Measurements from ENCODE around the gene ARRB1. TPM values are rescaled to one million over a fixed set of nuclear protein-coding genes. Genes with fewer than 3 reads are reported as not detected.

The ARRB1 gene
- total RNA-seq, 1 donor from 2014 or later, result 1.0 TPM

DNA sequence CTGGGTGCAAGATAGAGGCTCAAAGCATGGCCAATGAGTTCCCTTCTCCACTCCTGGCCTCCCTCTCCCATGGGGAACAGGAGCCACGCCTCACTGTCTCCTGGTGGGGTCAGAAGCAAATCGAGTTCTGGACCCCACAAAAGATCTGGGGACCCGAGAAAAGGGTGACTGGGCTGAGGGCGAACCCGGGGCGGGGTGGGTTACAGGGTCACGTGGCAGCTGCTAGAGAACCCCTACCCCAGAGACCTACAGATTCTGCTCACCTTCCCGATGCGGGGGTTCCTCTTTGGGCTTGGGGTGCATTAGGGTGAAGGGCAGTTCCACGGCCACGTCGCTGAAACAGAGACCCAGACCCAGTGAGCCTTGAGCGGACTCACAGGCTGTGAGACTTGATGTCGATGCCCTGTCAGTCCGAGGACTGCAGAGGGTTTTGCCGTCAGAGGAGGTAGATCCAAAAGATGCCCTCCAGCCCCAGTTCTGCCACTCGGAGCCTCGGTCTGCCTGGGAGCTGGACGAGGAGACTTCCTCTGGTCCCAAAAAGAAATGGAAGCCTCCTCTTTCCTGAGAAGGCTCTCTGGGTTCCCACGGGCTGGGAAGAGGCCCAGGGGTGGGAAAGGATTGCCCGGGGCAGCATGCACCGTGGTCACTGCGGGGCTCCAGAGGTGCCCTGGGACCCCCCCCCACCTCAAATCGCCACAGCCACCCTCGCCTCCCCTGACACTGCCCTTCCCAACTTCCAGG, 82.7 kb downstream of the ARRB1 start:
- H3K27ac ChIP-seq, result no peak overlapping the region
- no peaks in the 10 kb centered on the region for H3K36me3 ChIP-seq
- Mint-ChIP-seq H3K27me3 (ENCODE audit: insufficient read depth, low read depth) (peaks cover 6% of the 10 kb centered on the region), H3K4me3 (no peak overlapping the region), H3K27ac (no peak overlapping the region), H3K4me1 (peaks cover 2% of the 10 kb centered on the region), H3K9me3 (no peaks in the 10 kb centered on the region), H3K36me3 (no peaks in the 10 kb centered on the region)
- no peaks in the 10 kb centered on the region for H3K9me3 ChIP-seq (ENCODE audit: low read depth)
- H4K20me1 ChIP-seq (ENCODE audit: low read depth), result no peaks in the 10 kb centered on the region
- no peak overlapping the region for H3K4me2 ChIP-seq
- DNase-seq (ENCODE audit: low spot score), result no peak
- H3K4me3 ChIP-seq, result no peak overlapping the region
- H2AFZ ChIP-seq (replicated peaks), result no peak overlapping the region
- no peaks in the 10 kb centered on the region for H3K27me3 ChIP-seq
- H3F3A ChIP-seq (ENCODE audit: low read depth), result no peaks in the 10 kb centered on the region
- no peaks in the 10 kb centered on the region for H3K4me1 ChIP-seq
- no peaks in the 10 kb centered on the region for H3K79me2 ChIP-seq (ENCODE audit: low read depth)
- H3K9ac ChIP-seq, result no peak overlapping the region
- TF ChIP-seq EZH2 (IDR thresholded peaks at IDR 0.05) (no peak), EZH2phosphoT487 (IDR thresholded peaks at IDR 0.05) (no peak)
- TF ChIP-seq, protein P1, sequence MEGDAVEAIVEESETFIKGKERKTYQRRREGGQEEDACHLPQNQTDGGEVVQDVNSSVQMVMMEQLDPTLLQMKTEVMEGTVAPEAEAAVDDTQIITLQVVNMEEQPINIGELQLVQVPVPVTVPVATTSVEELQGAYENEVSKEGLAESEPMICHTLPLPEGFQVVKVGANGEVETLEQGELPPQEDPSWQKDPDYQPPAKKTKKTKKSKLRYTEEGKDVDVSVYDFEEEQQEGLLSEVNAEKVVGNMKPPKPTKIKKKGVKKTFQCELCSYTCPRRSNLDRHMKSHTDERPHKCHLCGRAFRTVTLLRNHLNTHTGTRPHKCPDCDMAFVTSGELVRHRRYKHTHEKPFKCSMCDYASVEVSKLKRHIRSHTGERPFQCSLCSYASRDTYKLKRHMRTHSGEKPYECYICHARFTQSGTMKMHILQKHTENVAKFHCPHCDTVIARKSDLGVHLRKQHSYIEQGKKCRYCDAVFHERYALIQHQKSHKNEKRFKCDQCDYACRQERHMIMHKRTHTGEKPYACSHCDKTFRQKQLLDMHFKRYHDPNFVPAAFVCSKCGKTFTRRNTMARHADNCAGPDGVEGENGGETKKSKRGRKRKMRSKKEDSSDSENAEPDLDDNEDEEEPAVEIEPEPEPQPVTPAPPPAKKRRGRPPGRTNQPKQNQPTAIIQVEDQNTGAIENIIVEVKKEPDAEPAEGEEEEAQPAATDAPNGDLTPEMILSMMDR (IDR thresholded peaks at IDR 0.05), result no peak

DNA sequence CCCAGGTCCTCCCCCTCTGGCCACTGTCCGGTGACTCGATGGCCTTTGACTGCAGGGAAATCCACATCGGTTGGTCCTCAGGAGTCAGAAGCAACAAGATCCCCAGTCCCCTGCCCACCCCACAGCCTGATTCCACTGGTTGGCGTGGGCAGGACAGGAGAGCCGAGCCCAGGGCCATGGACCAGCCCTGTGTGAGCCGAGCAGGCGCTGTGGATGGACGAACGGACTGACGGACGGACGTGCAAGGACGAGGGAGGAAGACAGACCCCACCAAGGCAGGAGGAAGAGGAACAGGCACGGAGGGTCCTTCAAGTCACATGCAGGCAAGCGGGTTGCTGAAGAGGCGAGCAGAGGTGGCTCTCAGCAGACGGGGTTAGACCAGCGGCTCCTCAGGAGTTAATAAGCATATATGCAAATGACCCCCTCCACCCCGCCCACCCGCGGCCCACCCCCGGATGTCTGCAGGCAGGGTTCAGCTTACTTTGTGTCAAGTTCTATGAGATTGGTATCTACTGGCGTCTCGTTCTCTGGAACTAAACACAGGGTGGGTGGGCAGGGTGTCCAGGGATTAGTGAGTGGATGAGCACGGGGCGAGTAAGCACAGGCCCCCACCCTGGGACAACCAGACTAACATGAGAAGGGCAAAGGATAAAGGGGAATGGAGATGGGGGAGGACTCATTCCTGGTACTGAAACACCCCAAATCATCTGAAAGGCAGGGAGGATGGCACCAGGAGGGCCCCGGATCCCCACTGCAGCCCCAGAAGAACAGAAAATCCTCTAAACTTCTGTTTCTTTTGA, 84.1 kb downstream of the ARRB1 start:
- H3K4me1 ChIP-seq, result no peaks in the 10 kb centered on the region
- no peaks in the 10 kb centered on the region for H3K79me2 ChIP-seq (ENCODE audit: low read depth)
- H3K9me3 ChIP-seq (ENCODE audit: low read depth), result no peaks in the 10 kb centered on the region
- TF ChIP-seq EZH2phosphoT487 (IDR thresholded peaks at IDR 0.05) (no peak), EZH2 (IDR thresholded peaks at IDR 0.05) (no peak)
- TF ChIP-seq, protein P1 (IDR thresholded peaks at IDR 0.05), result no peak
- H3K27me3 ChIP-seq, result no peaks in the 10 kb centered on the region
- no peak overlapping the region for H3K4me3 ChIP-seq
- no peak for DNase-seq (ENCODE audit: low spot score)
- no peak overlapping the region for H2AFZ ChIP-seq (replicated peaks)
- H3K9me3 Mint-ChIP-seq, result no peaks in the 10 kb centered on the region
- H3K4me2 ChIP-seq, result no peak overlapping the region
- no peak overlapping the region for H3K4me3 Mint-ChIP-seq
- no peaks in the 10 kb centered on the region for H3F3A ChIP-seq (ENCODE audit: low read depth)
- H3K27ac ChIP-seq, result no peak overlapping the region
- peaks cover 6% of the 10 kb centered on the region for H3K27me3 Mint-ChIP-seq (ENCODE audit: insufficient read depth, low read depth)
- no peak overlapping the region for H3K9ac ChIP-seq
- H4K20me1 ChIP-seq (ENCODE audit: low read depth), result no peaks in the 10 kb centered on the region
- H3K36me3 ChIP-seq, result no peaks in the 10 kb centered on the region
- no peak overlapping the region for H3K27ac Mint-ChIP-seq
- H3K4me1 Mint-ChIP-seq, result peaks cover 2% of the 10 kb centered on the region
- no peaks in the 10 kb centered on the region for H3K36me3 Mint-ChIP-seq

DNA sequence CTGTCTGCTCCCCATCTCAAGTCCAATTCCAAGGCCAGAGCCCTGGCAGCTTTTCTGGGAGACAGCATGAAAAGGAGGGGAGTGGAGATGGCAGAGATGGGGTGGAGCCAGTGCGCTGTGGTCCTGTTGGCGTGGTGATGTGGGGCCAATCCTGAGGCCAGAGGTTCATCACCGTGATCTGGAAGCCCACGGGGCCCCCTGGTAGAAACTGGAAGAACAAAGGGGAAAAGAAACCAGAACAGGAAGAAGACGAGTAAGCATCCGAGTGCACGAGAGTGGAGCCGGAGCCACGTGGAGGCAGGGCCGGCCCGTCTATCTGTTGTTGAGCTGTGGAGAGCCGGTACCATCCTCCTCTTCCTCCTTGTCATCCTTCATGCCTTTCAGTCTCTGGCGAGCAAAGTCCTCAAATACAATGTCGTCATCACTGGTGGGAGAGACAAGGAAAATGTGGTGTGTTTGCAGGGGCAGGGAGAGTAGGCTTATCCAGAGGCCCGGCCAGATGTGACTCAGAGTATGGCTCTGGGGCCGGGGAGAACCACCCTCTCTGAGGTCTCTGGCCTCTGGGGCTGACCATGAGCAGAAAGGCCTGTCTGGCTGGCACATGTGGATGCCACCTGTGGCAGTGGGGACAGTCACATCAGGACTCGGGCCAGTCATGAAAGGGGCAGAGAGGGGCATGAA, 85.5 kb downstream of the ARRB1 start:
- no peaks in the 10 kb centered on the region for H3F3A ChIP-seq (ENCODE audit: low read depth)
- Mint-ChIP-seq H3K36me3 (no peaks in the 10 kb centered on the region), H3K4me1 (no peaks in the 10 kb centered on the region), H3K4me3 (no peak overlapping the region), H3K27me3 (ENCODE audit: insufficient read depth, low read depth) (peaks cover 4% of the 10 kb centered on the region), H3K27ac (no peak overlapping the region), H3K9me3 (no peaks in the 10 kb centered on the region)
- H3K36me3 ChIP-seq, result no peaks in the 10 kb centered on the region
- no peak overlapping the region for H3K27ac ChIP-seq
- no peak for DNase-seq (ENCODE audit: low spot score)
- H3K79me2 ChIP-seq (ENCODE audit: low read depth), result no peaks in the 10 kb centered on the region
- no peaks in the 10 kb centered on the region for H3K4me1 ChIP-seq
- H3K4me2 ChIP-seq, result no peak overlapping the region
- H3K9me3 ChIP-seq (ENCODE audit: low read depth), result no peaks in the 10 kb centered on the region
- H2AFZ ChIP-seq (replicated peaks), result no peak overlapping the region
- no peaks in the 10 kb centered on the region for H3K27me3 ChIP-seq
- TF ChIP-seq, protein P1 (IDR thresholded peaks at IDR 0.05), result no peak
- TF ChIP-seq EZH2phosphoT487 (IDR thresholded peaks at IDR 0.05) (no peak), EZH2 (IDR thresholded peaks at IDR 0.05) (no peak)
- no peak overlapping the region for H3K4me3 ChIP-seq
- no peak overlapping the region for H3K9ac ChIP-seq
- H4K20me1 ChIP-seq (ENCODE audit: low read depth), result no peaks in the 10 kb centered on the region

Measured in neural progenitor cell (in vitro differentiated cells).